ENCODE measurements around the gene THBD. TPM values are rescaled to one million over a fixed set of nuclear protein-coding genes. Genes with fewer than 3 reads are reported as not detected.

The THBD gene
- total and polyA plus RNA-seq, 2 donors, result 1.6 to 16.8 TPM

DNA sequence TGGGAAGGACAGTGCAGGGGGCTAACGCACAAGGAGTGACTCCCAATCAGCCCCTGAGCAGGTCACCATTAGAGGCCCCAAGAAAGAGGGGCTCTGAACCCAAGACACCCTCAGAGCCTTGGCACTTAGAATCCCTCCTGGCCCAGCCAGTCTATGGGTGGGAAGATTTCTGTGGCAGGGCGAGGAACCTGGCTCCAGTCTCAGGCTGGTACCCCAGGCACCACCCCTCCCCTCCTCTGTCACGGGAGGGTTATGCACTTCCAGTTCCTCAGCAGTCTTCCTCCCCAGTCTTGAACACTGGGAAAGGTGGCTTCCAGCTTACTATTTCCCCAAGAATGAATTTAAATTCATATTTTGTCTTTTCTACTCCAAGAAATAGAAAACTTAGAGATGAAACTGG, 42.0 kb downstream of the THBD start:
- Histone ChIP-seq H3K4me1 (ENCODE audit: control insufficient read depth in 2 of 2, insufficient read depth in 2 of 2, low read length in 2 of 2) (no peaks in the 10 kb centered on the region), H3K36me3 (ENCODE audit: control insufficient read depth in 2 of 2, insufficient read depth in 2 of 2, low read length in 1 of 2) (no peaks in the 10 kb centered on the region), H3K27me3 (ENCODE audit: control insufficient read depth in 2 of 2, insufficient read depth in 1 of 2, low read length in 1 of 2) (no peaks in the 10 kb centered on the region), H3K4me3 (ENCODE audit: low read length in 2 of 2) (no peak overlapping the region), H3K9me3 (ENCODE audit: control insufficient read depth in 2 of 2, insufficient read depth in 1 of 2, low read length in 1 of 2) (no peaks in the 10 kb centered on the region), H3K27ac (ENCODE audit: low read depth in 1 of 2, low read length in 1 of 2) (no peak overlapping the region)
- no peak for DNase-seq (ENCODE audit: low read depth in 6 of 9, low spot score in 9 of 9)
- WGBS, result 88% methylated on average over 3 of the region's 3 CpGs

DNA sequence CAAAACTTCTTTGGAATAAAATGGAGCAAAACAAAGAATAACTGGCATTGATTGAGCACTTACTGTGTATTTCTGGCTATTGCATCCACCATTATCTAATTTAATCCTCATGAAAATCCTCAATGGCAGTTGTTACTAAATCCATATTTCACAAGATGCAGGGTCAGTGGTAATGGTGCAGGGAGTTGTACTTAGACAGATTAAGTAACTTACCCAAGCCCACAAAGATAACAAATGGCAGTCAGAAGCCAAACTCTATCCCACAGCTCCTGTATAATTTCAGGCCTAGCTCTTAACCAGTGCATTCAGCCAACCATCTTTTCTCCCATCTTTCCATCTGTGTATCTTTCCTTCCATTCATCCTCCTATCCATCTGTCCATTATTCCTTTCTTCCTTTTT, 43.7 kb downstream of the THBD start:
- no peak for DNase-seq (ENCODE audit: low read depth in 6 of 9, low spot score in 9 of 9)
- no peaks in the 10 kb centered on the region for H3K27me3 ChIP-seq (ENCODE audit: control insufficient read depth in 2 of 2, insufficient read depth in 1 of 2, low read length in 1 of 2)
- H3K4me1 ChIP-seq (ENCODE audit: control insufficient read depth in 2 of 2, insufficient read depth in 2 of 2, low read length in 2 of 2), result no peaks in the 10 kb centered on the region
- H3K4me3 ChIP-seq (ENCODE audit: low read length in 2 of 2), result no peak overlapping the region
- H3K36me3 ChIP-seq (ENCODE audit: control insufficient read depth in 2 of 2, insufficient read depth in 2 of 2, low read length in 1 of 2), result no peaks in the 10 kb centered on the region
- H3K27ac ChIP-seq (ENCODE audit: low read depth in 1 of 2, low read length in 1 of 2), result no peak overlapping the region
- H3K9me3 ChIP-seq (ENCODE audit: control insufficient read depth in 2 of 2, insufficient read depth in 1 of 2, low read length in 1 of 2), result no peaks in the 10 kb centered on the region

DNA sequence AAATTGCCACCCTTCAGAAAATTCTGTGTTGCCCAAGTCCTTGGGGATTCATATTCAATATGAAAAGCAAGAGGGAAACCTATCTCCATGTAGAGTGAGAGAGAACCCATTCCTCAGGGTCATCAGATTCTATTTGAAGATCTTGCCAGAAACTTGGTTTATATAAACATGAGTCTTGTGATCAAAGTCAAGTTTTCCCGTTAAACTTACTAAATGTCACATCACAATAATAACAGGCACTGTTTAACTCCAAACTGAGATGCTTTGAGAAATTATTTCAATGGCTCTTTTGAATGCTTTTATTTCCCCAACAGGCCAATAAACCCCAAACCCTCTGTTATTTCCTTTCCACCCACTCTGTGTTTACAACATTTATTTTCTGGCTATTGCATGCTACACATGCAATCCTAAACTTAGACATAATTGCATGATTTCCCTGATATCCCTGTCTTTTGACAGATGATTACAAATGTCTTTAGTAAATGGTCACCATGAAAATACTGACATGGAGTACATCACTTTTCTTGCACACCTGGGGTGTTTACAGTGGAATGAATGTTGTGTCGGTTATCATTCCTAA, 45.5 kb downstream of the THBD start:
- no peaks in the 10 kb centered on the region for H3K9me3 ChIP-seq (ENCODE audit: control insufficient read depth in 2 of 2, insufficient read depth in 1 of 2, low read length in 1 of 2)

DNA sequence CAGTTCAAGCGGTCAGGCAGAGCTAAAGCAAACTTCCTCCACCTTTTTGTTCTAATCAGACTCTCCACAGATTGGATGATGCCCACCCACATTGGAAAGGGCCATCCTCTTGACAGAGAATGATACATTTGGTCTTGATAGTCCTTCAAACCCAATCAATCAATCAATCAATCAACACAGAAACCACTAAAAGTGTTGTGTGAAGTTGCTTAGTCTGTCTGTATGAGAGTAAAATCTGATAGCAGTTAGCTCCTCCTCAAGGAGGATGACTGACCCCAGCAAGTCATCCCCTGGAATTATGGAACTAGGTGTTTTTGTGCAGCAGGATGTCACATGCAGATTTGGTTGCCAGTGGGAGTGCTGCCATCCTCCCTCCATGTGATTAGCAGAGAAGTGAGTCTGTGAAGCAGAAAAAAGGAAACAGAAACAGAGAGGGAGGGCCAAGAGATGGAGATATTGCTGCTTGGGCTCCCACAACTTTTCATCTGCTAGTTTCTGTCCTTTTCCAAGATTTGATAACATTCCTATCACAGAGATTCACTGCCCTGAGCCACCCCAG, 46.3 kb downstream of the THBD start:
- 96% methylated on average over 1 of the region's 1 CpG for WGBS
- Histone ChIP-seq H3K4me3 (ENCODE audit: low read length in 2 of 2) (no peak overlapping the region), H3K36me3 (ENCODE audit: control insufficient read depth in 2 of 2, insufficient read depth in 2 of 2, low read length in 1 of 2) (no peaks in the 10 kb centered on the region), H3K4me1 (ENCODE audit: control insufficient read depth in 2 of 2, insufficient read depth in 2 of 2, low read length in 2 of 2) (no peaks in the 10 kb centered on the region), H3K27me3 (ENCODE audit: control insufficient read depth in 2 of 2, insufficient read depth in 1 of 2, low read length in 1 of 2) (no peaks in the 10 kb centered on the region), H3K9me3 (ENCODE audit: control insufficient read depth in 2 of 2, insufficient read depth in 1 of 2, low read length in 1 of 2) (no peaks in the 10 kb centered on the region), H3K27ac (ENCODE audit: low read depth in 1 of 2, low read length in 1 of 2) (no peak overlapping the region)
- no peak for DNase-seq (ENCODE audit: low read depth in 6 of 9, low spot score in 9 of 9)

More for the DNA sequence above, 45.5 kb downstream of the THBD start:
- 96% methylated on average over 2 of the region's 2 CpGs for WGBS
- H3K4me3 ChIP-seq (ENCODE audit: low read length in 2 of 2), result no peak overlapping the region
- no peaks in the 10 kb centered on the region for H3K4me1 ChIP-seq (ENCODE audit: control insufficient read depth in 2 of 2, insufficient read depth in 2 of 2, low read length in 2 of 2)
- no peak for DNase-seq (ENCODE audit: low read depth in 6 of 9, low spot score in 9 of 9)
- H3K27me3 ChIP-seq (ENCODE audit: control insufficient read depth in 2 of 2, insufficient read depth in 1 of 2, low read length in 1 of 2), result no peaks in the 10 kb centered on the region
- H3K27ac ChIP-seq (ENCODE audit: low read depth in 1 of 2, low read length in 1 of 2), result no peak overlapping the region
- H3K36me3 ChIP-seq (ENCODE audit: control insufficient read depth in 2 of 2, insufficient read depth in 2 of 2, low read length in 1 of 2), result no peaks in the 10 kb centered on the region

DNA sequence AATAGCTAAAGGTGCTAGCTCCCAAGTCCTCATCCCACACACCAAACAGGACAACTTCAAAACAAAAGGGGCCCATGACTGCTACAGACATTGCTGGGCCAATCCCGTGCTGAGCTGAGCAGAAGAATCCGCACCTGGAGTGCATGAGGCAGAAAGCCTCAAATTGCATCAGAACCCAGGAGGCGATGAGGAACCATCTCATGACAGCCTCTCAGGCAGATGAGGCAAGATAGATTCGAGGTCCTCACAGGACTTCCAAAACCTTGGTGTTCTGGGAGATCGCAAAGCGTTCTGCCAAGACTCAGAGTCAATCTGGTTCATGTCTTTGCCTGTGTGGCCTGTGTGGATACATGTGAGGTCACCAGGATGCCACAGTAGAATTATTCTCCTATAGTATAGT, 47.2 kb downstream of the THBD start:
- Histone ChIP-seq H3K9me3 (ENCODE audit: control insufficient read depth in 2 of 2, insufficient read depth in 1 of 2, low read length in 1 of 2) (no peaks in the 10 kb centered on the region), H3K36me3 (ENCODE audit: control insufficient read depth in 2 of 2, insufficient read depth in 2 of 2, low read length in 1 of 2) (no peaks in the 10 kb centered on the region), H3K4me1 (ENCODE audit: control insufficient read depth in 2 of 2, insufficient read depth in 2 of 2, low read length in 2 of 2) (no peaks in the 10 kb centered on the region), H3K4me3 (ENCODE audit: low read length in 2 of 2) (no peak overlapping the region), H3K27me3 (ENCODE audit: control insufficient read depth in 2 of 2, insufficient read depth in 1 of 2, low read length in 1 of 2) (no peaks in the 10 kb centered on the region), H3K27ac (ENCODE audit: low read depth in 1 of 2, low read length in 1 of 2) (no peak overlapping the region)
- DNase-seq (ENCODE audit: low read depth in 6 of 9, low spot score in 9 of 9), result no peak
- WGBS, result 95% methylated on average over 6 of the region's 6 CpGs

DNA sequence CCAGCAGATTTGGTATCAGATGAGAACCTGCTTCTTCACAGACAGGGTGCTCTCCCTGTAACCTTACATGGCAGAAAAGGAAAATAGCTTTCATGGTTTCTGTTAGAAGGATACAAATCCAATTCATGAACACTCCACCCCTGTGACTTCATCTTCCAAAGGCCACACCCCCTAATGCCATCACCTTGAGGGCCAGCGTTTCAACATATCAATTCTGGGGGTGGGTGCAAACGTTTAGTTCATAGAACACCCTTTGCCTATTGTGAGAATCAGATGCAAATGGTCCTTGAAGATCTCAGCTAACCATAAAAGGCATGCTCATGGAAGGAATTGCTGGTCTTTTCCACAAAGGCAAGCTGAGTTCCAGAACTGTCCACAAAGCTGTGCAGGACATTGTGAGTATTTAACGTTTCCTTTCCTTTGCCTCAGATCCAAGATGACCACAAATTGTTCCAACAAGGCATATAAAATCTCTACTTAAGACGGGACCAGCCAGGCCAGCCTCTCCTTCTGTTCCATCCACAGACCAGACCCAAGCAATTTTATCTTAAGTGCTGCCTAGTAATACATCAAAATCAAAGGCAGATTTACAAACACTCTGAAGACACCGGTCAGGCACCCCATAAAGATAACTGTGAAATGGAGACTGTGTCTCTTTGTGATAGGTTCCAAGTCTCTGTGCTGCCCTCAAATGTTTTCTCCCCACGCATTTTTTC, 49.1 kb downstream of the THBD start:
- Histone ChIP-seq H3K27ac (ENCODE audit: low read depth in 1 of 2, low read length in 1 of 2) (no peak overlapping the region), H3K9me3 (ENCODE audit: control insufficient read depth in 2 of 2, insufficient read depth in 1 of 2, low read length in 1 of 2) (no peaks in the 10 kb centered on the region), H3K4me1 (ENCODE audit: control insufficient read depth in 2 of 2, insufficient read depth in 2 of 2, low read length in 2 of 2) (no peaks in the 10 kb centered on the region), H3K36me3 (ENCODE audit: control insufficient read depth in 2 of 2, insufficient read depth in 2 of 2, low read length in 1 of 2) (no peaks in the 10 kb centered on the region), H3K4me3 (ENCODE audit: low read length in 2 of 2) (no peak overlapping the region), H3K27me3 (ENCODE audit: control insufficient read depth in 2 of 2, insufficient read depth in 1 of 2, low read length in 1 of 2) (no peaks in the 10 kb centered on the region)
- WGBS, result 94% methylated on average over 6 of the region's 6 CpGs
- no peak for DNase-seq (ENCODE audit: low read depth in 6 of 9, low spot score in 9 of 9)

DNA sequence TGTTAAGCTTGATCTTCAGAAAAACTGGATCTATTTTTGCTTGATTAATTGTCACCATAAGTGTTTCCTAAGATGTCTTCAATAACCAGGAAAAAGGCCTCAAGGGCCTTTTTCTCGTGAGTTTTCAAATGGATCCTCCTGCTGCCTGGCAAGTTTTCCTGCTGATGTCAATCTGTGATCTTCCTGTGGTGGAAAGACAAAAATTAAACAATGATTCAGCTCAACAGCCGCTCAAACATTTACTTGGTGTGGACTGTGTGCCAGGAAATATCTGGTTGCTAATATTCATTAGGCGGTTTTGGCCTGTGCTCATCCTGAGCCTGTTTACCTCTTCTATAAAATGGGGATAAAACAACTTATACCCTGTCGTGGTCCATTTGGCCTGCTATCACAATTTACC, 49.7 kb downstream of the THBD start:
- H3K4me3 ChIP-seq (ENCODE audit: low read length in 2 of 2), result no peak overlapping the region
- DNase-seq (ENCODE audit: low read depth in 6 of 9, low spot score in 9 of 9), result no peak
- no peaks in the 10 kb centered on the region for H3K27me3 ChIP-seq (ENCODE audit: control insufficient read depth in 2 of 2, insufficient read depth in 1 of 2, low read length in 1 of 2)
- H3K27ac ChIP-seq (ENCODE audit: low read depth in 1 of 2, low read length in 1 of 2), result no peak overlapping the region
- no peaks in the 10 kb centered on the region for H3K9me3 ChIP-seq (ENCODE audit: control insufficient read depth in 2 of 2, insufficient read depth in 1 of 2, low read length in 1 of 2)
- WGBS, result 92% methylated on average over 4 of the region's 4 CpGs
- H3K36me3 ChIP-seq (ENCODE audit: control insufficient read depth in 2 of 2, insufficient read depth in 2 of 2, low read length in 1 of 2), result no peaks in the 10 kb centered on the region
- H3K4me1 ChIP-seq (ENCODE audit: control insufficient read depth in 2 of 2, insufficient read depth in 2 of 2, low read length in 2 of 2), result no peaks in the 10 kb centered on the region

DNA sequence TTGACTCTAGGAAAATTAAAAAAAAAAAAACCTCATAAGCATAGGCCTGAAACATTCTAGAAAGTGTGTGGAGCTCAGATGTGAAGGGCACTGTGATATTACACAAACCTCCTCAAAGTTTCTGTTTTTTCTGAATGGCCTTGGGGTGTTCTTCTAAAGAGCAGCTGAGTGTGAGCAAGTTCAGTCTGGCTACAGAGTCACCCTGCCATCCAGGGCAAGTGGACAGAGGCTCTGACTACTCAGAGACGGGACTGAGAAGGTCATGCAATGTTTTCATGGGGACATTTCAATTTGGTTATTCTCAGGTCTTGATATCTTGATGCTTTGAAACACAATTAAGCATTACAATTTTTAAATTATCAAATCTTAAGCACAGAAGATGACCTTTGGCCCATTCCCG, 51.0 kb downstream of the THBD start:
- H3K4me1 ChIP-seq (ENCODE audit: control insufficient read depth in 2 of 2, insufficient read depth in 2 of 2, low read length in 2 of 2), result no peaks in the 10 kb centered on the region
- H3K27me3 ChIP-seq (ENCODE audit: control insufficient read depth in 2 of 2, insufficient read depth in 1 of 2, low read length in 1 of 2), result no peaks in the 10 kb centered on the region
- no peak overlapping the region for H3K27ac ChIP-seq (ENCODE audit: low read depth in 1 of 2, low read length in 1 of 2)
- H3K4me3 ChIP-seq (ENCODE audit: low read length in 2 of 2), result no peak overlapping the region
- 98% methylated on average over 2 of the region's 2 CpGs for WGBS
- DNase-seq (ENCODE audit: low read depth in 6 of 9, low spot score in 9 of 9), result no peak
- no peaks in the 10 kb centered on the region for H3K9me3 ChIP-seq (ENCODE audit: control insufficient read depth in 2 of 2, insufficient read depth in 1 of 2, low read length in 1 of 2)
- no peaks in the 10 kb centered on the region for H3K36me3 ChIP-seq (ENCODE audit: control insufficient read depth in 2 of 2, insufficient read depth in 2 of 2, low read length in 1 of 2)

DNA sequence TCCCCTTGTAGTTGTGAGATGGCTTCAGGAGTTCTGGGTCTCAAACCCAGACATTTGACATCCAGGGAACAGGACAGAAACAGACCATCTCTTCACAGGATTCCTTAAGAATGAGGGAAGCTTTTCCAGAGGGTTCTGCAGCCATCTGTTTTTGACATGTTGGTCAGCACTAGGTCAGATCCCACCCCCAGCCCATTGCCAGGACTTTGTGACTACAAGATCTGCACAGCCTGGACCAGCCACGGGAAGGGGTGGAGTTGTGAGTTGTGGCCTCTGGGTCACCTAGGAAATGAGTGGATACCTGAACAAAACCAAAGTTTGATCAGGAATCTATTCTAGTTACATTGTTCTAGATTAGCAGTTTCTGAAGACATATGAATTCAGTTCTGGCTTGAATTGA, 53.5 kb downstream of the THBD start:
- Histone ChIP-seq H3K27me3 (ENCODE audit: control insufficient read depth in 2 of 2, insufficient read depth in 1 of 2, low read length in 1 of 2) (no peaks in the 10 kb centered on the region), H3K36me3 (ENCODE audit: control insufficient read depth in 2 of 2, insufficient read depth in 2 of 2, low read length in 1 of 2) (no peaks in the 10 kb centered on the region), H3K27ac (ENCODE audit: low read depth in 1 of 2, low read length in 1 of 2) (no peak overlapping the region), H3K4me3 (ENCODE audit: low read length in 2 of 2) (no peak overlapping the region), H3K9me3 (ENCODE audit: control insufficient read depth in 2 of 2, insufficient read depth in 1 of 2, low read length in 1 of 2) (no peaks in the 10 kb centered on the region), H3K4me1 (ENCODE audit: control insufficient read depth in 2 of 2, insufficient read depth in 2 of 2, low read length in 2 of 2) (no peaks in the 10 kb centered on the region)
- no peak for DNase-seq (ENCODE audit: low read depth in 6 of 9, low spot score in 9 of 9)
- WGBS, result 89% methylated on average over 1 of the region's 1 CpG

Data from thymus (tissue), 11 donors.